ENCODE results near the gene NUMA1. TPM values are rescaled to one million over a fixed set of nuclear protein-coding genes. Genes with fewer than 3 reads are reported as not detected.

NUMA1 gene
- total RNA-seq, 1 donor from 2014 or later: 163 TPM

GRCh38 chr11:71955898-71956456 is 124.4 kb downstream of the NUMA1 start:
- Mint-ChIP-seq H3K36me3 (ENCODE audit: low read depth) (peaks cover 21% of the 10 kb centered on the region), H3K4me3 (no peak overlapping the region), H3K27me3 (no peaks in the 10 kb centered on the region), H3K27ac (no peak overlapping the region), H3K4me1 (peaks cover 8% of the 10 kb centered on the region), H3K9me3 (peaks cover 1% of the 10 kb centered on the region)
- DNase-seq (no peak), ATAC-seq (ENCODE audit: low read depth) (no peak)
- intact Hi-C loops (cut with micrococcal nuclease): no loop called here
- ChIA-PET CTCF (no interaction called here), POLR2A (no interaction called here)
- TF ChIP-seq CTCF (IDR thresholded peaks at IDR 0.05): no peak

Other genes with a start within 250 kb of the NUMA1 start
- gene DEFB108B, start 247.3 kb downstream of the NUMA1 start, total RNA-seq: not detected in 2 replicates
- not detected in 2 replicates for gene DEFB131B, start 202.1 kb downstream of the NUMA1 start, total RNA-seq
- gene XNDC1N, start 151.9 kb downstream of the NUMA1 start, total RNA-seq: 18.4 and 20.8 TPM in 2 replicates
- 44.4 and 47.4 TPM in 2 replicates for gene RNF121, start 151.5 kb downstream of the NUMA1 start, total RNA-seq
- gene IL18BP, start 81.6 kb downstream of the NUMA1 start, total RNA-seq: 26.8 and 27.5 TPM in 2 replicates
- 4.1 and 4.5 TPM in 2 replicates for gene LRRC51, start 308 bp upstream of the NUMA1 start, total RNA-seq
- gene LAMTOR1, start 22.8 kb upstream of the NUMA1 start, total RNA-seq: 87.2 and 87.6 TPM in 2 replicates
- gene TOMT, start 25.4 kb upstream of the NUMA1 start, total RNA-seq: not detected in 2 replicates
- 44.4 and 56.3 TPM in 2 replicates for gene ANAPC15, start 32.2 kb upstream of the NUMA1 start, total RNA-seq
- gene FOLR3, start 55.2 kb upstream of the NUMA1 start, total RNA-seq: not detected in 2 replicates
- gene FOLR1, start 111.6 kb upstream of the NUMA1 start, total RNA-seq: not detected in 2 replicates
- 0.67 and 0.76 TPM in 2 replicates for gene FOLR2, start 136.3 kb upstream of the NUMA1 start, total RNA-seq
- 107 and 129 TPM in 2 replicates for gene INPPL1, start 144.2 kb upstream of the NUMA1 start, total RNA-seq
- not detected in 2 replicates for gene PHOX2A, start 163.6 kb upstream of the NUMA1 start, total RNA-seq